CD4-positive, alpha-beta T cell (primary cell): ENCODE data around the gene C1orf198. TPM values are rescaled to one million over a fixed set of nuclear protein-coding genes. Genes with fewer than 3 reads are reported as not detected.

Experiments used
- ATAC-seq: fragments of 200-7000 bp; cut with Tn5 transposase; one replicate; pipeline ENCODE4 v1.10.0; 2022; ENCODE audit warnings: mild to moderate bottlenecking; ENCODE audit not compliant: poor library complexity
- CTCF ChIA-PET: fragments of 350-600 bp; sonication (Branson Sonifier 250); formaldehyde crosslinking; loops from one replicate; lab custom pipeline; 2021; ENCODE audit warnings: antibody characterized with exemption, inconsistent platforms; lab: Charles Lee
- POLR2A ChIA-PET: fragments of 350-600 bp; sonication (Branson Sonifier 250); formaldehyde crosslinking; loops from one replicate; lab custom pipeline; 2021; ENCODE audit warnings: antibody characterized with exemption, inconsistent platforms; lab: Charles Lee
- DNase-seq, 14 experiments: peaks; one replicate each; pipeline ENCODE4 v3.0.0-alpha.2; 2013 to 2020; ENCODE audit warnings: mixed read lengths in 2 of 14
- H3K27ac ChIP-seq, 2 donors: one replicate each; pipeline versions ENCODE4 v1.5.1 to v1.7.0; 2013; ENCODE audit warnings: low read length in 2 of 2, low read depth in 1 of 2, mild to moderate bottlenecking in 1 of 2
- H3K27me3 ChIP-seq, 2 experiments: 1 replicate in 1 of 2; 2 replicates in 1 of 2; pipeline versions ENCODE4 v1.6.1 to v1.7.0; 2013; ENCODE audit warnings: low read length in 2 of 2, control low read depth in 1 of 2, mild to moderate bottlenecking in 1 of 2, moderate library complexity in 1 of 2; ENCODE audit not compliant: insufficient read depth in 2 of 2, control insufficient read depth in 1 of 2
- H3K36me3 ChIP-seq: one replicate; pipeline ENCODE4 v1.6.1; 2013; ENCODE audit warnings: low read length, control low read depth; ENCODE audit not compliant: insufficient read depth
- H3K4me1 ChIP-seq: one replicate; pipeline ENCODE4 v1.6.1; 2013; ENCODE audit warnings: low read length, control low read depth; ENCODE audit not compliant: insufficient read depth
- H3K4me3 ChIP-seq: one replicate; pipeline ENCODE4 v1.5.1; 2013; ENCODE audit warnings: mild to moderate bottlenecking, low read length, moderate library complexity
- H3K9me3 ChIP-seq, 2 experiments: 1 replicate in 1 of 2; 2 replicates in 1 of 2; pipeline versions ENCODE4 v1.6.1 to v1.7.0; 2013; ENCODE audit warnings: low read length in 2 of 2, mild to moderate bottlenecking in 2 of 2, control low read depth in 1 of 2, moderate library complexity in 1 of 2; ENCODE audit not compliant: control insufficient read depth in 1 of 2, insufficient read depth in 1 of 2
- H3K27ac Mint-ChIP-seq: one replicate; pipeline ENCODE4 v1.8.0; 2020; ENCODE audit warnings: mixed read lengths
- H3K27me3 Mint-ChIP-seq: one replicate; pipeline ENCODE4 v1.8.0; 2021; ENCODE audit warnings: mixed read lengths
- H3K36me3 Mint-ChIP-seq: one replicate; pipeline ENCODE4 v1.8.0; 2021; ENCODE audit warnings: low read depth, mixed read lengths
- H3K4me1 Mint-ChIP-seq: one replicate; pipeline ENCODE4 v1.8.0; 2021; ENCODE audit warnings: low read depth, mixed read lengths
- H3K4me3 Mint-ChIP-seq: one replicate; pipeline ENCODE4 v1.8.0; 2020; ENCODE audit warnings: mild to moderate bottlenecking, mixed read lengths
- H3K9me3 Mint-ChIP-seq: one replicate; pipeline ENCODE4 v1.8.0; 2020; ENCODE audit warnings: mixed read lengths
- intact Hi-C, 2 experiments: fragments of 100-400 bp; cut with DNase I in 1 of 2; cut with micrococcal nuclease in 1 of 2; formaldehyde crosslinking; loops; one replicate each; pipeline versions ENCODE4 v1.15.1 to v1.9.0; 2023 to 2025; cut with DNase I, micrococcal nuclease
- total RNA-seq, 174 experiments: library from RNA in 2 of 174; stranded (reverse) in 2 of 174; gene quantifications; one replicate each; pipeline ENCODE4 v1.2.3 and lab custom pipeline; 2021 to 2026
- TF ChIP-seq, protein P1 (sequence below): fragments of 200-600 bp; IDR thresholded peaks from one replicate; pipeline ENCODE4 v1.8.0; 2022; ENCODE audit warnings: antibody characterized with exemption, mild to moderate bottlenecking

The C1orf198 gene
- total RNA-seq, 2 experiments from 2014 or later, result 2.2 TPM

DNA sequence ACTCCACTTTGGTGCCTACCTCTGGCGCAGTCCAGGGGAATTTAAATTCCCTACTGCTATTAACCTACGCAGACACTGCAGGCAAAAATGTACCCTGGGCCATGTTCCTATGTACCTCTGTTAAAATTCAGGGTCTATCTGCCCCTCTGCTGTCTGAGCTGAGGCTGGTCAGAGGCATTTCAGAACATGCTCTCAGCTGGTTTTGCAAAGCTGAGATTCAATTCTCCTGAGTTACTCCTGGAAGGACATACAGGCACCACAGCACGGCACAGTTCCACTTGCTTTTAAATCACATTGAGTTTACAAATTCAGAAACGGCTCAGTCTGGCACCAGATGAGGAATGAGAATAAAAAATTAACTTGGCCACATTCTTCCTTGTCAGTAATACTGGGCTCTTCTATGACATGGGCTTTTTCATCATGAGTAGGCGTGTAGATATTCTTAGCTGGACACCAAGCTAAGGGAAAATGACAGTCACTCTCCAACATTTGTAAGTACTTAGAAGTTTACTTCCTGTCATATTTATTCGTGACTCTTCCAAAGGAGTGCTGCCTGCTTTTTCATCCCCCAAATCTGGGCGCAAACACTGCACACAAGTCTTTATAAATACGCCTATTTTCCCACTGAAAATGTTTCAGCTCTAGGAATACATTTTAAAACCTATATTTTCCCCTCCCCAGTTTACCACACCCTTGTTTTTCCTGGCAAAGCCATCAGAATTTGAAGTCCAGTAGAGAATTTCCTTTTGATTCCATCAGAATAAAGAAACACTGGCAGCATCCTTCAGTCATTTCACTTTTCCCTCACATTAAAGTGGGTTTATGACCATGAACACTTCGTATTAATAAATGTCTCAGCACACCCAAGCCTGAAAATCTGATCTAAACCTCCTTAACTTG is 1.9 kb downstream of the C1orf198 start:
- Mint-ChIP-seq H3K4me3 (peak overlapping the region; percentile 93), H3K4me1 (peaks cover 27% of the 10 kb centered on the region), H3K36me3 (no peaks in the 10 kb centered on the region), H3K9me3 (no peaks in the 10 kb centered on the region), H3K27me3 (peaks cover 8% of the 10 kb centered on the region), H3K27ac (no peak overlapping the region)
- Histone ChIP-seq H3K36me3 (no peaks in the 10 kb centered on the region), H3K4me1 (peaks cover 20% of the 10 kb centered on the region), H3K27ac (no peak overlapping the region), H3K27me3 (peaks cover 15 to 21% of the 10 kb centered on the region in 2 experiments), H3K4me3 (no peak overlapping the region), H3K9me3 (no peaks in the 10 kb centered on the region)
- POLR2A ChIA-PET, result interaction anchor here (1.0 kb wide), 1 partner anchor 112 kb away, joined by 3 read pairs; no protein-coding TSS in a partner anchor
- TF ChIP-seq, protein P1, sequence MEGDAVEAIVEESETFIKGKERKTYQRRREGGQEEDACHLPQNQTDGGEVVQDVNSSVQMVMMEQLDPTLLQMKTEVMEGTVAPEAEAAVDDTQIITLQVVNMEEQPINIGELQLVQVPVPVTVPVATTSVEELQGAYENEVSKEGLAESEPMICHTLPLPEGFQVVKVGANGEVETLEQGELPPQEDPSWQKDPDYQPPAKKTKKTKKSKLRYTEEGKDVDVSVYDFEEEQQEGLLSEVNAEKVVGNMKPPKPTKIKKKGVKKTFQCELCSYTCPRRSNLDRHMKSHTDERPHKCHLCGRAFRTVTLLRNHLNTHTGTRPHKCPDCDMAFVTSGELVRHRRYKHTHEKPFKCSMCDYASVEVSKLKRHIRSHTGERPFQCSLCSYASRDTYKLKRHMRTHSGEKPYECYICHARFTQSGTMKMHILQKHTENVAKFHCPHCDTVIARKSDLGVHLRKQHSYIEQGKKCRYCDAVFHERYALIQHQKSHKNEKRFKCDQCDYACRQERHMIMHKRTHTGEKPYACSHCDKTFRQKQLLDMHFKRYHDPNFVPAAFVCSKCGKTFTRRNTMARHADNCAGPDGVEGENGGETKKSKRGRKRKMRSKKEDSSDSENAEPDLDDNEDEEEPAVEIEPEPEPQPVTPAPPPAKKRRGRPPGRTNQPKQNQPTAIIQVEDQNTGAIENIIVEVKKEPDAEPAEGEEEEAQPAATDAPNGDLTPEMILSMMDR, result no peak
- ATAC-seq, result no peak
- DNase-seq, result no peak
- intact Hi-C loops, result loop anchor here in 1 of 2 experiments (5.0 to 10.0 kb wide), 2 partner anchors 224 to 558 kb away; partner anchors contain the start of genes COG2 and EGLN1
- CTCF ChIA-PET, result no interaction called here

GRCh38 chr1:230865062-230865817 is 3.1 kb downstream of the C1orf198 start:
- CTCF ChIA-PET, result no interaction called here
- Mint-ChIP-seq H3K9me3 (no peaks in the 10 kb centered on the region), H3K4me1 (peaks cover 27% of the 10 kb centered on the region), H3K36me3 (no peaks in the 10 kb centered on the region), H3K27me3 (peaks cover 6% of the 10 kb centered on the region), H3K27ac (no peak overlapping the region), H3K4me3 (no peak overlapping the region)
- ATAC-seq (no peak), DNase-seq (no peak)
- TF ChIP-seq, protein P1, result no peak
- Histone ChIP-seq H3K9me3 (no peaks in the 10 kb centered on the region), H3K36me3 (no peaks in the 10 kb centered on the region), H3K27me3 (peaks cover 12 to 15% of the 10 kb centered on the region in 2 experiments), H3K4me3 (no peak overlapping the region), H3K27ac (no peak overlapping the region), H3K4me1 (peaks cover 20% of the 10 kb centered on the region)
- intact Hi-C loops, result loop anchor here in 1 of 2 experiments (5.0 to 10.0 kb wide), 2 partner anchors 223 to 560 kb away; partner anchors contain the start of genes COG2 and EGLN1
- POLR2A ChIA-PET, result no interaction called here

GRCh38 chr1:230864441-230864840 is 3.9 kb downstream of the C1orf198 start:
- ChIA-PET POLR2A (no interaction called here), CTCF (no interaction called here)
- Histone ChIP-seq H3K4me1 (peaks cover 20% of the 10 kb centered on the region), H3K36me3 (no peaks in the 10 kb centered on the region), H3K27ac (no peak overlapping the region), H3K4me3 (no peak overlapping the region), H3K27me3 (peaks cover 10 to 13% of the 10 kb centered on the region in 2 experiments), H3K9me3 (no peaks in the 10 kb centered on the region)
- Mint-ChIP-seq H3K4me3 (peak overlapping the region; percentile 31), H3K36me3 (no peaks in the 10 kb centered on the region), H3K4me1 (peaks cover 27% of the 10 kb centered on the region), H3K27me3 (no peaks in the 10 kb centered on the region), H3K27ac (no peak overlapping the region), H3K9me3 (no peaks in the 10 kb centered on the region)
- TF ChIP-seq, protein P1, result no peak
- DNase-seq, result no peak
- ATAC-seq, result no peak
- intact Hi-C loops, result loop anchor here in 1 of 2 experiments (10.0 kb wide), 1 partner anchor 560 kb away; the partner anchor contains the start of gene EGLN1
